CD1c-positive myeloid dendritic cell (primary cell): ENCODE measurements around the gene UBE2O.
"Not testable (repeated sequence)": the region's sequence is repeated elsewhere in the genome, so short reads cannot be mapped to it uniquely, and the experiment has no call there.

Experiments
- DNase-seq: peaks from one replicate; pipeline ENCODE4 v3.0.0-alpha.2; 2016; ENCODE audit errors: extremely low spot score

Gene UBE2O

DNA sequence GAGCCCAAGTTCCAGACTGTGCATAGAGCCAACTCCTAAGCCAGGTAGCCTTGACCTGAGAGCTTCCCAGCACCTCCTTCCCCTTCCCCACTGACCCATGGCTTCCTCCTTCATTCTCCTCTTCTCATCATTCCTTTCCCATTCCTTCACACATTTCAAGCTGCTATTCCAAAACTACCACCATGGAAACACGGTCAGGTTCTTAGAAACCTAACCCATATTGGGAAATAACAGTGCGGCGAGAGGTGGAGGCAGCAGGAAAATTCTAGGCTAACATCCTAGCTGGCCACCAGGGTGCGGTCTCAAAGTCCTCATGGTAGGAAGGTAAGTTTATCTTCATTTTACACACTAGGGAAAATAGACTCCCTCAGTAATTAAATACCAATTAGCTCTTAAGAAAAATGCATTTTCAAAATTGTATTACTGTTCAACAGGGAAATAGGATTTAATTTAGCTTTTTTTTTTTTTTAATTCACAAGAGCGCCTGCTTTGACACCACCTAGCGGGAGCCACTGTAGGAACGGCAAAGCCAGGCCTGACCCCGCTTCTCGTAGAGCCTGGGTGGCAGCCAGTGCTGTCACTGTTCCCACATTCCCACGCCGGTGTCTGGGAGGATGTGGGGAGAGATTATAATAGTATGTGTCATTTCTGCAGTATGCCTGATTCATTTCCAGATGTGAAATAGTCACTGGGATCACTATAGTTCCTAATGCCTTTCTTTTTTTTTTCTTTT lies 82.5 kb downstream of the UBE2O start:
- DNase-seq: peak; percentile 24

GRCh38 chr17:76369804-76370203 lies 83.1 kb downstream of the UBE2O start:
- no peak for DNase-seq

GRCh38 chr17:76369379-76369778 lies 83.6 kb downstream of the UBE2O start:
- no peak for DNase-seq

- DNase-seq: no peak
These were observed 84.4 kb downstream of the UBE2O start for GRCh38 chr17:76368545-76368944.

GRCh38 chr17:76367642-76368041 lies 85.3 kb downstream of the UBE2O start:
- DNase-seq: no peak

- no peak for DNase-seq
These were observed 86.7 kb downstream of the UBE2O start for GRCh38 chr17:76366247-76366646.

GRCh38 chr17:76365256-76365903 lies 87.6 kb downstream of the UBE2O start:
- DNase-seq: no peak

GRCh38 chr17:76363107-76363842 lies 89.7 kb downstream of the UBE2O start:
- no peak for DNase-seq

GRCh38 chr17:76360461-76360860 lies 92.5 kb downstream of the UBE2O start:
- no peak for DNase-seq

DNA sequence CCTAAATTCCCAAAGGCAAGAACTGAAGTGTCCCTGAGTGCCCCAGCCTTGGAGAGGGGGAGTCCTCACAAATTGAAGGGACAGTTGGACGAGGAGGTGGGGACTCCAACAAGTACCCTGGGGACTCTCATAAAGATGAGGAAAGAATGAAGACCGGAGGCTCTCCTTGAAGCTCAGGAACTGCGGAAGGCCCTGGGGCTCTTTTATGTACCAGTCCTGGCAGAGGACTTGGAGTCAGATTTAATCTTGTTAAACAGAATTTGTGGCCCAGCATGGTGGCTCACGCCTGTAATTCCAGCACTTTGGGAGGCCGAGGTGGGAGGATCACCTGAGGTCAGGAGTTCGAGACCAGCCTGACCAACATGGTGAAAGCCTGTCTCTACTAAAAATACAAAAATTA lies 93.2 kb downstream of the UBE2O start:
- DNase-seq: not testable (repeated sequence)

- no peak for DNase-seq
These were observed 93.6 kb downstream of the UBE2O start for GRCh38 chr17:76359375-76359774.

DNA sequence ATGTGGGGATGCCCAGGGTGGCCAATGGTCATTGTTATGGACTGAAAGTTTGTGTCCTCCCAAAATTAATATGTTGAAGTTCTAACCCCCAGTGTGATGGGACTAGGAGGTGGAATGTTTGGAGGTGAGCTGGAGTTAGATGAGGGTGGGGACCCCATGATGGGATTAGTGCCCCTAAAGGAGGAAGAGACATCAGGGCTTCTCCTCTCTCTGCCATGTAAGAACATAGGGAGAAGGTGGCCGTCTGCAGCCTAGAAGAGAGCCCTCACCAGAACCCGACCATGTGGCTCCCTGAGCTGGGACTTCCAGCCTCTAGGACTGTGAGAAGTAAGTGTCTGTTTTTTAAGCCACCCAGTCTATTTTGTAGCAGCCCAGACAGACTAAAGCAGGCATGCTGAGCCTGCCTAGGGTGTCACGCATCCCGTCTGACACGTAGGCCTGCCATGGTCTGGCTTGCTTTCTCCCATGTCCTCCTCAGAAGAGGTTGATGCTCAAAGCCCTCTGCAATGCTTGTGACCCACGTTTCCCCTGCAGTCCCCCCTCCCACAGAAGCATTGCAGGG lies 95.3 kb downstream of the UBE2O start:
- DNase-seq: no peak

- DNase-seq: no peak
These were observed 96.0 kb downstream of the UBE2O start for GRCh38 chr17:76356803-76357456.

DNA sequence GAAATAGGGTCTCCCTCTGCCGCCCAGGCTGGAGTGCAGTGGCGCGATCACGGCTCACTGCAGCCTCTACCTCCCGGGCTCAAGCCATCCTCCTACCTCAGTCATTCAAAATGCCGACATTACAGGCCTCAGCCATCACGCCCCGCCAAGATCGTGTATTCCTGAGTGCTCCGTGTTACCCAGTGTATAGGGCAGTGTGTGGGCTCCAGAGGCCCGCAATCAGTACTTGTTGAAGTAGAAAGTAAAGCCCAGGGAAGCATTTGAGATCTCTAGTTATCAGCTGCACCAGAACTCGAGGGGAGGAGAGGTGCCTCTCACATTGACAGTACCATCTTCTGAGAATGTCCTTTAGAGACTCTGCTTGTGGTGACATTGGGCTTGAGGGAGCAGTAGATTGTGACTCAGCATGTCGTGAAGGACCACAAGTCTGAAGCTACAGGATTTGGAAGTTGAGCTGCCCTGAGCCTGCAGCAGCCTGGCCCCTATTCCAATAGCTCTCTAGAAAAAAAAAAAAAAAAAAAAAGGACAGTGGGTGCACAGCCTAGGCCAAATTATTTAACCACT lies 98.1 kb downstream of the UBE2O start:
- no peak for DNase-seq

GRCh38 chr17:76354317-76354729 lies 98.6 kb downstream of the UBE2O start:
- DNase-seq: no peak

GRCh38 chr17:76353599-76354316 lies 99.2 kb downstream of the UBE2O start, which contains the start of gene PRPSAP1:
PRPSAP1 (minus strand) TSS chr17:76353916; CDS start chr17:76353703, 213 bp downstream.
- DNase-seq: peak; percentile 92

GRCh38 chr17:76353004-76353598 lies 99.9 kb downstream of the UBE2O start:
- peak; percentile 36 for DNase-seq

DNA sequence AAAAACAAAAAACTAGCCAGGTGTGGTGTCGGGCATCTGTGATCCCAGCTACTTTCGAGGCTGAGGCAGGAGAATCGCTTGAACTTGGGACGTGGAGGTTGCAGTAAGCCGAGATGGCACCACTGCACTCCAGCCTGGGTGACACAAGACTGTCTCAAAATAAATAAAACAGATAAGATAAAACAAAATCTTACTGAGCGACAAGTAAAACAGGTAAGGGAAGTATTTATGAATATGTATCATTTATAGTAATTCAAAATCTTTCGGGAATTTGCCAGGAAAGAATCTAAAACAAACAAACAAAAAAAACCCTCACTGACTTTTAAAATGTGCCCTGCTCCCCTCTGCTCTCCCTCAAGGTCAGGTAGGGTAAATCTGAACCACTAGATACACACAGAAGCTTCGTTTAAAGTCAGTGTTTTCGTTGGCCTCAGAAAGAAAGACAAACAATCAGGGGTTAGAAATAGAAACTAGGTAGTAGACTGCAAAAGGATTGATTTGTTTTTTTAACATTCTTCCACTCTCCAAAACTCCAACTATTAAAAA lies 101.4 kb downstream of the UBE2O start:
- DNase-seq: no peak

- DNase-seq: no peak
These were observed 102.5 kb downstream of the UBE2O start for GRCh38 chr17:76350463-76350862.

GRCh38 chr17:76346936-76347335 lies 106.0 kb downstream of the UBE2O start:
- DNase-seq: not testable (repeated sequence)
